ENCODE data around the gene ZNF341.

The ZNF341 gene

GRCh38 chr20:33827634-33828325, 96.0 kb downstream of the ZNF341 start:
- POLR2A ChIA-PET = no interaction called here

GRCh38 chr20:33828326-33828844, 96.6 kb downstream of the ZNF341 start:
- ChIA-PET CTCF (interaction anchor here (4.0 kb wide), 1 partner anchor 8 kb away, joined by 21 read pairs; no protein-coding TSS in a partner anchor), POLR2A (no interaction called here)
- no peak for TF ChIP-seq CTCF (IDR thresholded peaks at IDR 0.05; ENCODE audit: control extremely low read depth, extremely low read depth, low read depth, missing control alignments)
- DNase-seq (ENCODE audit: extremely low spot score) = no peak

More at GRCh38 chr20:33827634-33828325, 96.0 kb downstream of the ZNF341 start:
- no peak for TF ChIP-seq CTCF (IDR thresholded peaks at IDR 0.05; ENCODE audit: control extremely low read depth, extremely low read depth, low read depth, missing control alignments)
- CTCF ChIA-PET = interaction anchor here (1.2 to 4.0 kb wide), 6 partner anchors 8 to 96 kb away, joined by 3 to 21 read pairs (median 6); partner anchors contain the start of gene ZNF341
- no peak for DNase-seq (ENCODE audit: extremely low spot score)

GRCh38 chr20:33828967-33829560, 97.3 kb downstream of the ZNF341 start:
- TF ChIP-seq CTCF (IDR thresholded peaks at IDR 0.05; ENCODE audit: control extremely low read depth, extremely low read depth, low read depth, missing control alignments) = no peak
- POLR2A ChIA-PET = no interaction called here
- DNase-seq (ENCODE audit: extremely low spot score) = no peak
- CTCF ChIA-PET = no interaction called here

- POLR2A ChIA-PET = no interaction called here
- CTCF ChIA-PET = interaction anchor here (1.0 kb wide), 1 partner anchor 34 kb away, joined by 3 read pairs; no protein-coding TSS in a partner anchor
- TF ChIP-seq CTCF (IDR thresholded peaks at IDR 0.05; ENCODE audit: control extremely low read depth, extremely low read depth, low read depth, missing control alignments) = no peak
- no peak for DNase-seq (ENCODE audit: extremely low spot score)
Measured at GRCh38 chr20:33829636-33830035, 97.8 kb downstream of the ZNF341 start.

- CTCF ChIA-PET = interaction anchor here (1.0 kb wide), 1 partner anchor 33 kb away, joined by 3 read pairs; no protein-coding TSS in a partner anchor
- DNase-seq (ENCODE audit: extremely low spot score) = no peak
- no peak for TF ChIP-seq CTCF (IDR thresholded peaks at IDR 0.05; ENCODE audit: control extremely low read depth, extremely low read depth, low read depth, missing control alignments)
- POLR2A ChIA-PET = no interaction called here
Measured at GRCh38 chr20:33830371-33830770, 98.6 kb downstream of the ZNF341 start.

- ChIA-PET POLR2A (no interaction called here), CTCF (interaction anchor here (1.4 kb wide), 1 partner anchor 13 kb away, joined by 3 read pairs; no protein-coding TSS in a partner anchor)
- TF ChIP-seq CTCF (IDR thresholded peaks at IDR 0.05; ENCODE audit: control extremely low read depth, extremely low read depth, low read depth, missing control alignments) = no peak
- DNase-seq (ENCODE audit: extremely low spot score) = no peak
Measured at GRCh38 chr20:33832103-33832804, 100.5 kb downstream of the ZNF341 start.
